ENCODE results near the gene TAB3.

GRCh38 chrX:30799327-30799726, 89.7 kb downstream of the TAB3 start:
- no peak for TF ChIP-seq RAD21 (IDR thresholded peaks at IDR 0.05; ENCODE audit: insufficient read depth, low read depth, low read length)
- no peak for TF ChIP-seq RFX5 (IDR thresholded peaks at IDR 0.05; ENCODE audit: low read depth, low read length)
- TF ChIP-seq CEBPB (IDR thresholded peaks at IDR 0.05; ENCODE audit: borderline replicate concordance in 1 of 2, low read depth in 2 of 2, low read length in 2 of 2), result no peak
- TF ChIP-seq CTCF (IDR thresholded peaks at IDR 0.05 in 2 of 3, conservative IDR thresholded peaks at IDR 0.05 in 1 of 3; ENCODE audit: control insufficient read depth in 2 of 3, extremely low read depth in 1 of 3, insufficient read depth in 1 of 3, low read depth in 3 of 3, low read length in 3 of 3), result no peak
- TF ChIP-seq USF2 (IDR thresholded peaks at IDR 0.05; ENCODE audit: borderline replicate concordance, low read depth, low read length), result no peak
- no peak for TF ChIP-seq POLR2AphosphoS5 (IDR thresholded peaks at IDR 0.05; ENCODE audit: low read length)
- TF ChIP-seq REST (IDR thresholded peaks at IDR 0.05; ENCODE audit: low read depth, low read length), result no peak
- no peak for TF ChIP-seq EP300 (IDR thresholded peaks at IDR 0.05; ENCODE audit: borderline replicate concordance in 1 of 2, control insufficient read depth in 1 of 2, low read depth in 2 of 2, low read length in 2 of 2)

Measured in GM12878 (cell line).